NCI-H2227 (cell line): ENCODE measurements around the gene CYP2C9.
"Not testable (repeated sequence)": the region's sequence is repeated elsewhere in the genome, so short reads cannot be mapped to it uniquely, and the experiment has no call there.

Experiments used
- DNase-seq: peaks from one replicate; lab custom pipeline; 2025; ENCODE audit not compliant: unreplicated experiment; lab: John Stamatoyannopoulos, UW

CYP2C9 gene

GRCh38 chr10:94938383-94938782, at the start of gene CYP2C9:
CYP2C9 (plus strand) TSS chr10:94938658; CDS start chr10:94938683, 25 bp downstream.
- DNase-seq, result no peak

DNA sequence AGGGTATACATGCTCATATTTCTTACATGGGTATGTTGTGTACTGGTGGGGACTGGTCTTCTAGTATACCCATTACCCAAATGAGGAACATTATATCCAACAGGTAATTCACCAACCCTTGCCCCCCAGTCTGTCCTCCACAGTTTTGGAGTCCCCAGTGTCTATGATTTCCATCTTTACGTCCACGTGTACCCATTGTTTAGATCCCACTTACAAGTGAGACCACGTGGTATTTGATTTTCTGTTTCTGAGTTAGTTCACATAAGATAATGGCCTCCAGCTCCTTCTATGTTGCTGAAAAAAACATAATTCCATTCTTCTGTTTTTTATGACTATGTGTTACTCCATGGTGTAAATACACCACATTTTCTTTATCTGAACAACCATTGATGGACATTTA, 49.3 kb upstream of the CYP2C9 start:
- no peak for DNase-seq

DNA sequence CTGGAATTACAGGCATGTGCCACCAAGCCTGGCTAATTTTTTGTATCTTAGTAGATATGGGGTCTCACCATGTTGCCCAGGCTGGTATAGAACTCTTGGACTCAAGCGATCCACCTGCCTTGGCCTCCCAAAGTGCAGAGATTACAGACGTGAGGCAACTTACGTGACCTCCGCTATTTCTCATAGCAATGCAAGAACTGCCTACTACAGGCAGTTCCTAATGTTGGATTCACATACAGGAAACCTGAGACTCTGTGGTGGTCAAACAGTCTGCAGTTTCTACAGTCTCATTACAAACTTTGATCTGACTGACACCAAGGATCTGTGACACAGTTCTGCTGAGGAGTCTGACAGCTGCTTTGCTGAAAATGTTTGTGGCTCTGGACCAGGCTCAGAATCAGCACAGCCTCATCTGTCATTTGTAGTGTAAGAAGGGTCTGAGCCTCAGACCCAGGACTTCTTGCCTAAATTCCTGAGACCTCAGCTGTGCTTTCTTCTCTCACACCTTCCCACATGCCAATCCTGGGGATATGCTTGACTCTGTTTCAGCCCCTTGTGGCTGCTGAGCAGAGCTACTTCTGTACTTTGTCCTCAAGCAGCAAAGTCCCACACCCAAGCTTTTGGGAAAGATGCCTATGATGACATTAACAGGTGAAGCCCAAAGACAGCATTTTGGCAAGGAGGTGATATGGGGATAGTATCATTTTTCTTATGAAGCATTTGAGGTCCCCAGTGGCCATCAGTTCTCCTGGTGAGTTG, 48.0 kb upstream of the CYP2C9 start:
- no peak for DNase-seq

GRCh38 chr10:94898414-94898813, 40.0 kb upstream of the CYP2C9 start:
- not testable (repeated sequence) for DNase-seq

DNA sequence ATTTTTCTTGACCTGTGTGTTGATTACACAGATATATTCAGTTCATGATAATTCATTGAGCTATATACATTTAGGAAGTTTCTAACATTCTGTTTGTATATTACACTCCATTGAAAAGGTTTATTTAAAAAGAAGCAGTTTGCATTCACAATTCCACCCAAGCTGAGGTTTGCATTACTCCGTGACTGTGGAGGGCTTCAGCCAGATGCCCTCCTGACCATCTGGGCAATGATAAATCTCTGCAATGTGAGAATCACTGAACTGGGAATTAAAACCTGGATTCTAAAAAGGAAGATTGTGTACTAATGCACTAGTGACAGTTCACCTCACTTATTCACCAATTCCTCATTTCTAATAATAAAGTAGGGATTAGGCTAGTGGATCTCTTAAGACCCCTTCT, 36.4 kb upstream of the CYP2C9 start:
- no peak for DNase-seq

DNA sequence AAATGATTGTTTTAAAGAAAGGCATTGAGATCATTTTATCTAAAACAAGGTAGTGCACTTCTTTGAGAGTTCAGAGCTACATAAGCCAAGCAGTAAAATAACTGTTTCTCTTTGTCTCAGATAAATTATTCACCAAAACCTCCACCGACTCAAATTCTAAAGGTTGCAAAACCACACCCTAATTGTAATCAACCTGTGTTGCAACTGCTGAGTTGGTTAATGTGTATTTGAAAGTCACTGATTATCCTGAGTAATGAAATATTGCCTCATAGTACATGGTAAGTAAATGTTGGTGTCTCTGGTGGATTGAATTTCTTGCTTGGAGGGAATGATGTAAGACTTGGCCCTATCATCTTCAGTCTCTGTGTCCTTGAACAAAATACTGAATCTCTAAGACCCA, 35.9 kb upstream of the CYP2C9 start:
- no peak for DNase-seq

DNA sequence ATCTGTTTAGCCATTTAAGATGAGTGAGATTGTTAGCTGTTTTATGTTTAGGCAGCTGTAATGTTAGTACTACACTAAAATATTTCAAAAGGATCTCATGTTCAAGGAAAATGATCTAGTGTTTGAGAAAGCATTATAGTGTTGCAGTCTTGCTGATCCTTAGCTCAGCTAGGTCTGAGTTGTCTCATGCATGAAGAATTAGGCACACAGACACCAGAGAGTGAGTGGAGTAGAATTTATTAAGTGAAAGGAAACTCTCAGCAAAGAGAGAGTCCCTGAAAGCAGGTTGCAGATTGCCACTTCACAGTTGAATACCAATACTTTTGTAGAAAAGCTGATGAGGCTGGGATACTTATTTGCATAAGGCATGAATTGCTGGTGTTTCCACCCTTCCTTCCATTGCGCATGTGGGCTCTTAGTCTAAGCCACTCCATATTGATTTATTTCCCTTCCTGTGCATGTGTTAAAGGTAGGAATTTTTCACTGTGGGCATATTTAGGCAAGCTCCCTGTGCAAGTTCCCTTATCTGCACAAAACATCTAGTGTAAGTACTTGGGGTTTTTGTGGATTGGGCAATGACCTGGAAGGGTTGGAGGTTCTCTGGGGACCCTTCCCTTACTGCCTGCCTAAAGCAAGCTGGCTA, 33.8 kb upstream of the CYP2C9 start:
- not testable (repeated sequence) for DNase-seq

DNA sequence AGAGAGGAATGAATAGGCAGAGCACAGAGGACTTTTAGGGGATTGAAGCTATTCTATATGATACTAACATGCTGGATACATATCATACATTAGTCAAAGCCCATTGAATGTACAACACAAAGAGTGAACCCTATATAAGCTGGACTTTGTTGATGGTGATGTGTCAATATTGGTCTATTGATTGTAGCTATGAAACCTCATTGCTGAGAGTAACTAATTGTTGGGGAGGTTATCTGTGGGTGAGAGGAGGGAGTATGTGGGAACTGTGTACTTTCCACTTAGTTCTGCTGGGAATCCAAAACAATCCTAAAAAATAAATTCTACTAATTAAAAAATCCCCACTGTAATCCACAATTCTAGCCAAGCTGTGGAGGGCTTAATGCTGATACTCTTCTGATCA, 22.0 kb upstream of the CYP2C9 start:
- no peak for DNase-seq

- DNase-seq, result no peak
Observed at GRCh38 chr10:94936721-94937120, 1.7 kb upstream of the CYP2C9 start.

- DNase-seq, result not testable (repeated sequence)
Observed at GRCh38 chr10:94943432-94944103, 5.1 kb downstream of the CYP2C9 start.

GRCh38 chr10:94946181-94946580, 7.7 kb downstream of the CYP2C9 start:
- not testable (repeated sequence) for DNase-seq

GRCh38 chr10:94963901-94964300, 25.4 kb downstream of the CYP2C9 start:
- no peak for DNase-seq

DNA sequence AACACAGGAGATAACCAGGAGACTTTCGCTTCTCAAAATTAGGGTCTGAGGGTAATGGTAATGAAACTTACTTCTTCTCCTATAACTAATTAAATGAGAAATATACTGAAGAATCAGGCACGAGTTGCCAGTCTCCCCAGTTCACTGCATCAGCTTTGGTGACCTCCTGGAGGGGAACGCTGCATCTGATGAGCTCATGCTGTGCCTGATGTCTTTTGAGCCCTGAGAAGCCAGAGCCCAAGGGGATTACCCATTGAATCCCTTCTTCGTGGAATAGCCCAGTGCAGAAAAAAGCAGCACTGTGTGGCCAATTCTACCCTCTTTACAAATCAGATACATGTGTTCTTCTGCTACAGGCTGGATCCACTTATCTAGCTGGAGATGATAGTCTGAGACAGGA, 45.1 kb downstream of the CYP2C9 start:
- no peak for DNase-seq

DNA sequence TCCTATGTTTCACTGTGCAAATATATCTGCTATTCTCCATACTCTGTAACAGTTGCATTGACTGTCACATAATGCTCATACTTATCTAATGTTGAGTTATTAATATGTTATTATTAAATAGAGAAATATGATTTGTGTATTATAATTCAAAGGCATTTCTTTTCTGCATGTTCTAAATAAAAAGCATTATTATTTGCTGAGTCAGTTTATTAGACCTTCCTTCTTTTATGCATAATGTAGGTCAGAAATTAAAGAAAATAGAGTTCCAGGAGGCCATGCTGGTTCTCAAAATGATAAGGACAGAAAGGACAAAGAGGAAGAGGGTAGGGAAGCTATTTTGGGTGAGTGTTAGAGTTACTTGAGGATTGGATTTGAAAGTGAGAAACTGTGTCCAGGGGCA, 50.7 kb downstream of the CYP2C9 start:
- no peak for DNase-seq

DNA sequence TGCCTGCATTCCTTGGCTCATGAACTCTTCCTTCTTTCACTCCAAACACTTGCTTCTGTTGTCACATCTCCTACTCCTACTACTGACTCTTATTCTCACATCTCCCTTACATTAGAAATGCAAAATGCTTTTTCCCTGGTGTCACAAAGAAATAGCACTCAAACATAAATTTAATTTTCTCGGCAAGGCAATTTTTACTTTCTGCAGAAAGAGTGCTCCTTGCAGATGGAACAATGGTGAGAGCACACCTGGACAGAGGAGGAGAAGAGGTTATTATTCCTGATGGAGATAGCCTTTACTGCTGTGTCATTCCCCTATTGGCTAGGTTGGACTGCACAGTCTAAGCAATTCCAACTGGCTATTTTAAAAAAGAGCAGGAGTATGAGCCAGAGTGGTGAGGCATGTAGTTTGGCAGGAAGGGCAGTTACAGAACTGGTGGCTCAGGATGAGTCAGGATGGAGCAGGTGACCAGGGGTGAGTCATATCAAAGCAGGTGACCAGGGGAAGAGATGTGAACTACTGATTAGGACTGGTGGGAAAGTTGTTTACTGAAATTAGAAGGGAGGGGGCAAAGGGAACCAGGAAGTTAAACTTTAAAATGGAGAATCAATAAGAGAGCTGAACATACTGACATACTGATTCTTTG, 52.9 kb downstream of the CYP2C9 start:
- no peak for DNase-seq

GRCh38 chr10:94992811-94993210, 54.4 kb downstream of the CYP2C9 start:
- DNase-seq, result no peak

GRCh38 chr10:94997741-94998174, 59.3 kb downstream of the CYP2C9 start:
- no peak for DNase-seq

DNA sequence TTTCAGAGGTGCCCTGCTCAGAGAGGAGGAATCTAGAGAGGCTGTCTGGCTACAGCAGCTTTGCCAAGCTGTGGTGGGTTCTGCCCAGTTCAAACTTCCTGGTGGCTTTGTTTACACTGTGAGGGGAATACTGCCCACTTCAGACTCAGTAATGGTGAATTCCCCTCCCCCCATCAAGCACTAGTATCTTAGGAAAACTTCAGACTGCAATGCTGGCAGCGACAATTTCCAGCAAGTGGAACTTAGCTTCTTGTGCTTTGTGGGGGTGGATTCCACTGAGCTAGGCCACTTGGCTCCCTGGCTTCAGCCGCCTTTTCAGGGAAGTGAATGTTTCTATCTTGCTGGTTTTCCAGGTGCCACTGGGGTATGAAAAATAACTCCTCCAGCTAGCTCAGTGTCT, 88.0 kb downstream of the CYP2C9 start:
- DNase-seq, result no peak

DNA sequence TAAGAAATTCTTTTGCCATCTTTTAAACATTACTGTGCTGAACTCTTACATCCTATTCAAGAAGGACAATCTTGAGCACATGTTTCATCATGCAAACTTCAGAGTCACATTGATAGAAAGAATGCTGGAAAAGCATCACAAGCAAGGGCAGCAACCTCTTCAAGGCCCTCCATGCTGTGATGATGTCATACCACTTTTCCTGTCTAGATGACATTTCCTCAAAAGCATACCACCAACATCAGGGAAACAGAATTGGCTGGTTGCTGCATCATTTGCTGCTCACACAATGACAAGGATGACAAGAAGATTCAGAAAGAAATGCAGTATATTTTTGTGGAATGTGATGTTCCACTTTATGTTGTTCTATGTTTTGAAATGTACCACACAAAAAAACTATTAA, 93.2 kb downstream of the CYP2C9 start:
- no peak for DNase-seq

GRCh38 chr10:95034401-95034800, 95.9 kb downstream of the CYP2C9 start:
- DNase-seq, result no peak
